Esophagus squamous epithelium (tissue), 5 donors: ENCODE measurements around the gene WDR1. TPM values are rescaled to one million over a fixed set of nuclear protein-coding genes. Genes with fewer than 3 reads are reported as not detected.

ENCODE experiments used
- DNase-seq: peaks from one replicate; lab custom pipeline; 2025; lab: John Stamatoyannopoulos, UW
- H3K27ac ChIP-seq, 4 donors: fragments of 200-600 bp; sonication (generic); one replicate each; pipeline ENCODE4 v1.5.1; 2016 to 2019; ENCODE audit warnings: mild to moderate bottlenecking in 1 of 4
- H3K27me3 ChIP-seq, 4 donors: fragments of 200-600 bp; sonication (generic); 1 replicate in 3 of 4; 2 replicates in 1 of 4; pipeline versions ENCODE4 v1.5.1 to v1.6.0; 2017 to 2021; ENCODE audit warnings: antibody characterized with exemption in 1 of 4
- H3K36me3 ChIP-seq, 3 donors: fragments of 200-600 bp; sonication (generic); one replicate each; pipeline ENCODE4 v1.5.1; 2016 to 2019
- H3K4me1 ChIP-seq, 3 donors: fragments of 200-600 bp; sonication (generic); one replicate each; pipeline ENCODE4 v1.5.1; 2017 to 2019
- H3K4me3 ChIP-seq, 4 donors: fragments of 200-600 bp; sonication (generic); 1 replicate in 3 of 4; 2 replicates in 1 of 4; pipeline ENCODE4 v1.5.1; 2016 to 2019; ENCODE audit warnings: mild to moderate bottlenecking in 2 of 4, moderate library complexity in 1 of 4
- H3K9me3 ChIP-seq, 3 donors: fragments of 200-600 bp; sonication (generic); one replicate each; pipeline ENCODE4 v1.5.1; 2016 to 2019
- POLR2A ChIP-seq, 4 donors: fragments of 450-650 bp; IDR thresholded peaks; one replicate each; pipeline ENCODE4 v1.6.1; 2017; ENCODE audit warnings: antibody characterized with exemption in 4 of 4, mild to moderate bottlenecking in 4 of 4, moderate library complexity in 3 of 4
- WGBS, 2 donors: methylation state at CpG; one replicate each; pipeline ENCODE4 v1.1.5; 2018; 5-methylcytosine and 5-hydroxymethylcytosine counted together
- intact Hi-C: fragments of 100-400 bp; cut with DNase I; formaldehyde crosslinking; loops from one replicate; pipeline ENCODE4 v1.15.0; 2022
- total RNA-seq, 4 donors: library from RNA; depleted of rRNA; stranded (reverse); fragments of >200 nt; gene quantifications; one replicate each; pipeline ENCODE4 v1.1.0, GENCODE V29; 2016
- TF ChIP-seq, protein P1 (sequence below), 6 experiments: fragments of 450-650 bp in 4 of 6; fragments of 200-600 bp in 2 of 6; sonication (generic) in 2 of 6; IDR thresholded peaks; one replicate each; pipeline ENCODE4 v1.5.1; 2016 to 2019; ENCODE audit warnings: antibody characterized with exemption in 6 of 6, mild to moderate bottlenecking in 4 of 6, moderate library complexity in 4 of 6
- donor health status: DM: yes; HTN: yes; CAD: no.

Gene WDR1
- total RNA-seq, 4 donors from 2014 or later = 131 to 203 (median 171) TPM

DNA sequence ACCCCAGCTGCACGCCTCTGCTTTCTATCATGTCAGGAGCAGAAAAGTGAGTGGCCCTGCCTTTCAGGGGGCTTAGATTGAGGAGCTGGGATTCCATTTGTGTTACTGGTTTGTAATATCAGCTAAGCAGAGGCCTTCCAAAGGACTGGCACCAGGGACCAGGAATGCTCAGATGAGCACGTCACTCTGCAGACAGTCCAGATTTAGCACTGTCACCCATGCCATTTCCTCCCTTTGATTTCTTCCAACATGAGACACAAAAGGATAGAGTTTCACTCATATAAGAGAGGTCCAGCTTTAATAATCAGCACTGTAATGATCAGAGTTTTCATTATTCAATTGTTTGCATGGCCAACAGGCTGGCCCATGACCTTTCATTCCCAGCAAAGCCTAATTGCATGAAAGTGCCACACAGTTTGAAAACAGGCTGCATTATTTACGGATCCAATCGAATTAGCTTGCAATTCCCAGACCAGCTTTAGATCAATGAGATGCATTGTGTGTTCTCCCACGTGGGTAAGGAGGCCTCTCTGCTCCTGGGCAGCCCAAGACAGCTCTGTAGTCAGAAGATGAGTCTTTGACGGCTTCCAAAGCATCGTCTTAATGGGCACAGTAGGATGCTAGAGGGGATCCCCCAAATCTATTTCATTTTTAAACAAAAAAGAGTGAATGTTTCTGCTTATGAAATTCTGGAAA lies 85.5 kb downstream of the WDR1 start:
- no peak overlapping the region for H3K4me3 ChIP-seq
- peaks cover 3 to 48% (median 27%) of the 10 kb centered on the region in 3 donors for H3K4me1 ChIP-seq
- peak overlapping the region in 1 of 4 donors; percentile 51 for H3K27ac ChIP-seq
- H3K27me3 ChIP-seq = no peaks in the 10 kb centered on the region
- TF ChIP-seq, protein P1, sequence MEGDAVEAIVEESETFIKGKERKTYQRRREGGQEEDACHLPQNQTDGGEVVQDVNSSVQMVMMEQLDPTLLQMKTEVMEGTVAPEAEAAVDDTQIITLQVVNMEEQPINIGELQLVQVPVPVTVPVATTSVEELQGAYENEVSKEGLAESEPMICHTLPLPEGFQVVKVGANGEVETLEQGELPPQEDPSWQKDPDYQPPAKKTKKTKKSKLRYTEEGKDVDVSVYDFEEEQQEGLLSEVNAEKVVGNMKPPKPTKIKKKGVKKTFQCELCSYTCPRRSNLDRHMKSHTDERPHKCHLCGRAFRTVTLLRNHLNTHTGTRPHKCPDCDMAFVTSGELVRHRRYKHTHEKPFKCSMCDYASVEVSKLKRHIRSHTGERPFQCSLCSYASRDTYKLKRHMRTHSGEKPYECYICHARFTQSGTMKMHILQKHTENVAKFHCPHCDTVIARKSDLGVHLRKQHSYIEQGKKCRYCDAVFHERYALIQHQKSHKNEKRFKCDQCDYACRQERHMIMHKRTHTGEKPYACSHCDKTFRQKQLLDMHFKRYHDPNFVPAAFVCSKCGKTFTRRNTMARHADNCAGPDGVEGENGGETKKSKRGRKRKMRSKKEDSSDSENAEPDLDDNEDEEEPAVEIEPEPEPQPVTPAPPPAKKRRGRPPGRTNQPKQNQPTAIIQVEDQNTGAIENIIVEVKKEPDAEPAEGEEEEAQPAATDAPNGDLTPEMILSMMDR (IDR thresholded peaks at IDR 0.05) = no peak
- no peak for TF ChIP-seq POLR2A (IDR thresholded peaks at IDR 0.05)
- H3K36me3 ChIP-seq = no peaks in the 10 kb centered on the region
- intact Hi-C loops = no loop called here
- no peaks in the 10 kb centered on the region for H3K9me3 ChIP-seq
- DNase-seq = no peak
- 79 to 80% methylated on average over 6 of the region's 7 CpGs for WGBS, 2 donors

GRCh38 chr4:10029403-10029802 lies 87.2 kb downstream of the WDR1 start:
- intact Hi-C loops = no loop called here
- 93 to 100% methylated on average over 4 of the region's 4 CpGs for WGBS, 2 donors
- no peak for DNase-seq
- H3K27ac ChIP-seq = no peak overlapping the region
- no peaks in the 10 kb centered on the region for H3K27me3 ChIP-seq
- peaks cover 3 to 50% (median 27%) of the 10 kb centered on the region in 3 donors for H3K4me1 ChIP-seq
- H3K9me3 ChIP-seq = no peaks in the 10 kb centered on the region
- H3K36me3 ChIP-seq = no peaks in the 10 kb centered on the region
- no peak for TF ChIP-seq POLR2A (IDR thresholded peaks at IDR 0.05)
- TF ChIP-seq, protein P1 (IDR thresholded peaks at IDR 0.05) = no peak
- H3K4me3 ChIP-seq = no peak overlapping the region

- TF ChIP-seq POLR2A (IDR thresholded peaks at IDR 0.05) = no peak
- TF ChIP-seq, protein P1 (IDR thresholded peaks at IDR 0.05) = no peak
- no peak overlapping the region for H3K4me3 ChIP-seq
- 59 to 67% methylated on average over 1 to 4 of the region's 4 CpGs for WGBS, 2 donors
Measured at GRCh38 chr4:10028910-10029309, 87.7 kb downstream of the WDR1 start.

DNA sequence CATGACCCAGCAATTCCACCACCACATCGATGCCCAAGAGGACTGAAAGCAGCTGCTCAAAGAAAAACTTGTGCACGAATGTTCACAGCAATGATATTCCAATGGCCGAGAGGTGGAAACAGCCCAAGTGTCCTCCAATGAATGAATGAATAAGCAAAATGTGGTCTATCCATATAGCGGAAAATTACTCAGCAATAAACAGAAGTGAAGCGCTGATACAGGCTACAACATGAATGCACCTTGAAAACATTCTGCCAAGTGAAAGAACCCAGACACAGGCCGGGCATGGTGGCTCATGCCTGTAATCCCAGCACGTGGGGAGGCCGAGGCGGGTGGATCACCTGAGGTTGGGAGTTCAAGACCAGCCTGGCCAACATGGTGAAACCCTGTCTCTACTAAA lies 90.1 kb downstream of the WDR1 start:
- DNase-seq = no peak
- 52 to 64% methylated on average over 9 of the region's 9 CpGs for WGBS, 2 donors

More at GRCh38 chr4:10028910-10029309, 87.7 kb downstream of the WDR1 start:
- no peak for DNase-seq
- peaks cover 3 to 50% (median 27%) of the 10 kb centered on the region in 3 donors for H3K4me1 ChIP-seq
- H3K27ac ChIP-seq = no peak overlapping the region
- no peaks in the 10 kb centered on the region for H3K27me3 ChIP-seq
- no peaks in the 10 kb centered on the region for H3K9me3 ChIP-seq
- intact Hi-C loops = no loop called here
- H3K36me3 ChIP-seq = no peaks in the 10 kb centered on the region

More for the DNA sequence above, 90.1 kb downstream of the WDR1 start:
- no peak overlapping the region for H3K4me3 ChIP-seq
- H3K27ac ChIP-seq = no peak overlapping the region
- intact Hi-C loops = no loop called here
- H3K36me3 ChIP-seq = no peaks in the 10 kb centered on the region
- peaks cover 12 to 50% (median 30%) of the 10 kb centered on the region in 3 donors for H3K4me1 ChIP-seq
- no peaks in the 10 kb centered on the region for H3K27me3 ChIP-seq
- TF ChIP-seq POLR2A (IDR thresholded peaks at IDR 0.05) = no peak
- TF ChIP-seq, protein P1 (IDR thresholded peaks at IDR 0.05) = no peak
- H3K9me3 ChIP-seq = no peaks in the 10 kb centered on the region
